HG02870 (cell line): ENCODE results near the gene ACTN2.

ENCODE experiments used
- ATAC-seq: cut with Tn5 transposase; IDR thresholded peaks from one replicate; pipeline ENCODE4 v1.9.1; 2021; ENCODE audit warnings: mild to moderate bottlenecking, moderate library complexity; ENCODE audit not compliant: unreplicated experiment

ACTN2 gene

GRCh38 chr1:236734141-236734765 lies 48.0 kb downstream of the ACTN2 start:
- no peak for ATAC-seq

DNA sequence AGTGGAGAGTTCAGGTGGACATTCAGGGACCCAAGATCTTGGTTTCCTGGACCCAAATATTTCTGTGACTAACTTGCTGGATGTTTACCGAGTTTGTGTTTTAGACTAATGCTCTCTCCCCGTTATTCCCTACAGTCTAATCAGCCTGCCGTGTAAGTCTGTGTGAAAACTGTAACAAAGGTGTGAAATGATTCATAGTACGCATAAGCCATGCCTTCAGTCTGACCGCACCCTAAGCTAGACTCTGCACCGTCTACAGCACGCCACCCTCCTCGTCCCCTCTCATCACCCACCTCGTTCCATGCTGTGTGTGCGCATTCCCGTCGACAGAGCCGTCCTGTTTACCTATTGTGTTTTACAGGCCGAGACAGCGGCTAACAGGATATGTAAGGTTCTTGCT lies 50.5 kb downstream of the ACTN2 start:
- ATAC-seq, result no peak

- ATAC-seq, result no peak
These were observed 55.5 kb downstream of the ACTN2 start for GRCh38 chr1:236741753-236742152.

GRCh38 chr1:236742421-236743160 lies 56.3 kb downstream of the ACTN2 start:
- no peak for ATAC-seq

DNA sequence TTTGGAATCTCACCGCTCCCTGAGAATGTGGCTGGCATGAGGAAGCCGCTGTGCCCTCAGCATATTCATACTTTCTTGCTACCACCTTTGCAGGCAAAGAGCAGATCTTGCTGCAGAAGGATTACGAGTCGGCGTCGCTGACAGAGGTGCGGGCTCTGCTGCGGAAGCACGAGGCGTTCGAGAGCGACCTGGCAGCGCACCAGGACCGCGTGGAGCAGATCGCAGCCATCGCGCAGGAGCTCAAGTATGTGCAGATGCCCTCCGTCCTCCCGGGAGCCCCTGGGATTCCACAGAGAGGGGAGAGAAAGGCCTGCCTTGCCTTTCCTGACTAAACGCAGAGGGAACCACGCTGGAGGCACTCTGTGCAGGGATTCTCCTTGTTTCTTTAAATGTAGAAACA lies 58.2 kb downstream of the ACTN2 start:
- ATAC-seq, result no peak

GRCh38 chr1:236746785-236747184 lies 60.5 kb downstream of the ACTN2 start:
- no peak for ATAC-seq

GRCh38 chr1:236747311-236747985 lies 61.1 kb downstream of the ACTN2 start:
- ATAC-seq, result no peak

GRCh38 chr1:236748268-236748870 lies 62.1 kb downstream of the ACTN2 start:
- ATAC-seq, result peak; percentile 57

DNA sequence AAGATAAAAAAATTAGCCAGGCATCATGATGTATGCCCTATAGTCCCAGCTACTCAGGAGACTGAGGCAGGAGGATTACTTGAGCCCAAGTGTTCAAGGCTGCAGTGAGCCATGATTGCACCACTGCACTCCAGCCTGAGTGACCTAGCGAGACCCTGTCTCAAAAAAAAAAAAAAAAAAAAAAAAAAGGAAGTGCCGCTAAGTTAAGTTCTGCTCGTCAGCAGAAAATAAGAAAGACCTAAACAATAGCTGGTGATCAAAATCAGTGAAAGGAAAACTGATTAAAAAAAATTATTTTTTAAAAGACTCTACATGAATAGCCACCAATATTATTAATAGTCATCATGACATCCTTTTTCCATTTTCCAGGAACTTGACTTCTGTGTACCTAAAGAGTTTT lies 64.6 kb downstream of the ACTN2 start:
- no peak for ATAC-seq

GRCh38 chr1:236751385-236751784 lies 65.1 kb downstream of the ACTN2 start:
- no peak for ATAC-seq

GRCh38 chr1:236751935-236752334 lies 65.6 kb downstream of the ACTN2 start:
- ATAC-seq, result no peak

DNA sequence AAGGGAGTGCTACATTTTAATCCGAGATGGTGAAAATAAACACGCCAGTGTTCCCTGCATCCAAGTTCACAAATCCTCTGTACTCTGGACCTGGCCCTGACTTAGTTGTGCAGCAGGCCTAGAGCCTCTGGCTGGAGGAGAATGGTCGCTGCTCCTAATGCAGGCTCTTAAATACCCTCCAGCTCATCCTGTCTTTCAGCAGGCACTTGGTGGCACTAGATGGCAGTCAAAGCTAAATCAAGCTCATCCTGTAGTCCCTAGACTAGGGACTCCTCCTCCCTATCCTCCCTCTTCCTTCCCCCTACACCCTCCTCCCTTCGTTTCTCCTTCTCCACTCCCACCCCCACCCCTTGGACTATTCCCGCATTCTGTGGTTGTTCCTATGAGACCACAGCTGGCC lies 67.2 kb downstream of the ACTN2 start:
- no peak for ATAC-seq

DNA sequence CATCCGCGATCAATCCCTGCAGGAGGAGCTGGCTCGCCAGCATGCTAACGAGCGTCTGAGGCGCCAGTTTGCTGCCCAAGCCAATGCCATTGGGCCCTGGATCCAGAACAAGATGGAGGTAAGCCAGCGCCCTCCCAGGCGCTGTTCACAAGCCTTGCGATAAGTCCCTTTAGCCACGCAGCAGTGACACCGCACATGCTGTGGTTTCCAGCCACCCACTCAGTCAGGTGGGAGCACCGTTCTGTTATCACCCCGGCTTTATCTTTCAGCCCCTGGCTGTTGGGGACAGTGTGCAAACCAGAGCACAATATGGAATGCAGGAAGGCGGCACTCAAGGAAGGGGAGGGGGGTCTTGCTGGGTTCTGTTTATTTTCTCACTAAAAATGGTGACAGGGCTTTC lies 67.7 kb downstream of the ACTN2 start:
- ATAC-seq, result no peak

DNA sequence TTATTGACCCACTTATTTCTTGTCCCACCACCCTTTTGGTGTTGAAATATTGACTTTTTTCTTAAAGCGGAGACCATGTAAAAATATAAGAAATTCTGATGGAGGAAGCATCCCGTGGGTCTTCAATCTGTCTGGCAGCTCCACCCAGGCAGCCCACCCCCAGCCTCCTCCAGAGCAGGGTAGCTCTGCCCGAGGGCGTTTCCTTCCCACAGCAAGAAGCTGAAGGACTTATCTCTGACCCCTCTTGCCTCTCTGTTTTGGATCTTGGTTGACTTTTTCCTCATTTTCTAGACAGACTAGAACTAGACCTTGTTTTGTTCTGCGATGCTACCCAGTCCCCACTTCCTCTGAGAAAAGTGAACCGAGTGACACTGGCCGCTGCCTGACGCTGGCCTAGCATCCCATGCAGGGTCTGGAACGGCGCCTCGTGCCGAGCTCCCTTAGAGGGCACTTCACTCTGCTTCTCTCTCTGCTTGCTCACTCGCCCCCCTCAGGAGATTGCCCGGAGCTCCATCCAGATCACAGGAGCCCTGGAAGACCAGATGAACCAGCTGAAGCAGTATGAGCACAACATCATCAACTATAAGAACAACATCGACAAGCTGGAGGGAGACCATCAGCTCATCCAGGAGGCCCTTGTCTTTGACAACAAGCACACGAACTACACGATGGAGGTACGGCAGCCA lies 68.4 kb downstream of the ACTN2 start:
- no peak for ATAC-seq

DNA sequence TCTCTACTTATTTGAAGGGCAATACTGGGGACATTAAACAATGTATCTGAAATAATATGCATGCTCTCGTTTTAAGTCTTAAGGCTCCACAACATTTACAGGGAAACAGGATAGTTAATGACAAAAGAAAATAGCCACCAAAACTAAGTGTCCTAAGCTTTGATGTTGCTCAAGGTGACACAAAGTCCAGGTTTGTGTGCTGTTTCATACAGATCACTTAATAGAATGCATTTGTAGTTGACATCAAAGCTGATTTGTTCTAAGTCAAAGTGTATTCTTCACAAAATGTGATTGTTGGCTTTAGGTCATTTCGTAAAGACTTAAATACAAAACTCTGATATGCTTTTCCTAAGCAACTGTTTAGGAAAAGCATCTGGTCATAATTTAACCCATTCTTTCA lies 71.3 kb downstream of the ACTN2 start:
- ATAC-seq, result no peak

DNA sequence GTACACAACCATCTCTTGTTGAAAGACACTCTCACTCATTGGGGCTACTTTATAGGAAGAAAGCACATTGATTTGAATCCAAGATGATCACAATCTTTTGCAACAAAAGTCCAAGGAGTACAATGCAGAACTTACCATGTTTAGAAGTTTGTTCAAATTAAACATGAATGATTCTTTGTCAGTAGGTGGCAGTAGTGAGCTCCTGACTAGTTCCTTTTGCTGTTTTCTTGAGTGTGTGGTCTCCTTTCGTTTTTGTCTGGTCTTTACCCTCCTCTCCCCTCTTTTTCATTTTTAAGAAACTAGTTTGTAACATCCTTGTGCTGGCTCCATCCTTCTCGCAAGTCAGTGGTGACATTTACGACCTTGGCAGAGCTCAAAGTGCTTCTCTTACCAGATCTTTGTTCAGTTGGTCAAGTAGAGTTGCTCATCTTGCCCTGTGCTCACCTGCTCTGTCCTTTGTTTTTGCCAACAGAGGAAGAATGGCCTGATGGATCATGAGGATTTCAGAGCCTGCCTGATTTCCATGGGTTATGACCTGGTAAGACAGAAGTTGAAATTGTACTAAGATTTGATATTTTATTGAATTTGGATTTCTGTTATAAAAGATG lies 73.1 kb downstream of the ACTN2 start:
- peak; percentile 58 for ATAC-seq

- no peak for ATAC-seq
These were observed 74.2 kb downstream of the ACTN2 start for GRCh38 chr1:236760480-236760879.

DNA sequence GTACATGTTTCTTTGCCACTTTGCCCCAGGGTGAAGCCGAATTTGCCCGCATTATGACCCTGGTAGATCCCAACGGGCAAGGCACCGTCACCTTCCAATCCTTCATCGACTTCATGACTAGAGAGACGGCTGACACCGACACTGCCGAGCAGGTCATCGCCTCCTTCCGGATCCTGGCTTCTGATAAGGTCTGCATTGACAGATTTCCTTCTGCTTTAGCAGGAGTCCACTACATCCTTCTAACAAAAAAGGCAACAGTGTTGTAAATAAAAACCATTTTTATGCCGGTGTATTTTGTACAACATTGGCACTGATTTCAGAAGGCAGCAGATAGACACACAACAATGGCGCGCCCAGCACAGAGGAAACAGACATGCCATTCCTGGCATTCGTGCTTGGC lies 74.7 kb downstream of the ACTN2 start:
- no peak for ATAC-seq

GRCh38 chr1:236761397-236762132 lies 75.3 kb downstream of the ACTN2 start:
- no peak for ATAC-seq

DNA sequence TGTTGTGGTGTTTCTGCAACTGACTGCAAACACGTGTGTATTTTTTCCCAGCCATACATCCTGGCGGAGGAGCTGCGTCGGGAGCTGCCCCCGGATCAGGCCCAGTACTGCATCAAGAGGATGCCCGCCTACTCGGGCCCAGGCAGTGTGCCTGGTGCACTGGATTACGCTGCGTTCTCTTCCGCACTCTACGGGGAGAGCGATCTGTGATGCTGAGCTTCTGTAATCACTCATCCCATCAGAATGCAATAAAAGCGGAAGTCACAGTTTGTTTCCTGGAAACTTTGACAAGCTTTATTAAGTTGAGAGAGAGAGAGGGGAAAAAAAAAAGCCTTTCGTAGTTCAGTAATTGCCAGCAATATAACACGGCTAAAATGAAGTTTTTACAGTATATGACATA lies 76.1 kb downstream of the ACTN2 start:
- no peak for ATAC-seq
